K562 (cell line): ENCODE measurements around the gene PRUNE1. TPM values are rescaled to one million over a fixed set of nuclear protein-coding genes. Genes with fewer than 3 reads are reported as not detected.

Experiments
- GATA2 ChIP-seq: sonication (generic); formaldehyde crosslinking; IDR thresholded peaks from 2 replicates; pipeline ENCODE4 v1.4.0; 2020; ENCODE audit warnings: mild to moderate bottlenecking, missing genetic modification reagents
- HDAC1 ChIP-seq, 2 experiments: fragments of 450-650 bp; IDR thresholded peaks; 2 replicates each; pipeline ENCODE4 v1.6.1; 2016 to 2017; ENCODE audit warnings: inconsistent platforms in 1 of 2, mild to moderate bottlenecking in 1 of 2, moderate library complexity in 1 of 2
- JUNB ChIP-seq: fragments of 450-650 bp; formaldehyde crosslinking; conservative IDR thresholded peaks from 2 replicates; pipeline ENCODE4 v1.4.0; 2020; ENCODE audit warnings: mild to moderate bottlenecking
- JUND ChIP-seq, 2 experiments: IDR thresholded peaks; 2 replicates in 1 of 2; 3 replicates in 1 of 2; pipeline ENCODE4 v1.6.1; 2011; ENCODE audit warnings: borderline replicate concordance in 2 of 2, low read depth in 2 of 2, low read length in 2 of 2, improper control_type of control experiment in 1 of 2, missing biosample characterization in 1 of 2, missing genetic modification characterization in 1 of 2, missing genetic modification reagents in 1 of 2
- KLF10 ChIP-seq: fragments of 250-450 bp; sonication (Bioruptor Pico); IDR thresholded peaks from 2 replicates; pipeline ENCODE4 v1.6.1; 2021; ENCODE audit warnings: matching md5 sums
- L3MBTL2 ChIP-seq: fragments of 450-650 bp; IDR thresholded peaks from 2 replicates; pipeline ENCODE4 v1.6.1; 2016; ENCODE audit warnings: mild to moderate bottlenecking, moderate library complexity
- MTF1 ChIP-seq: fragments of 250-450 bp; sonication (Bioruptor Pico); IDR thresholded peaks from 2 replicates; pipeline ENCODE4 v1.9.0; 2021; ENCODE audit warnings: moderate library complexity, mild to moderate bottlenecking, inconsistent platforms, borderline replicate concordance
- NR2C2 ChIP-seq, 2 experiments: fragments of 200-800 bp in 1 of 2; sonication (Bioruptor generic) in 1 of 2; sonication (generic) in 1 of 2; formaldehyde crosslinking in 1 of 2; IDR thresholded peaks; 2 replicates each; pipeline versions ENCODE4 v1.6.1 to v1.8.0; 2016 to 2022; ENCODE audit warnings: mild to moderate bottlenecking in 1 of 2, missing compliant biosample characterization in 1 of 2, missing genetic modification characterization in 1 of 2, missing genetic modification reagents in 1 of 2
- THRAP3 ChIP-seq: fragments of 450-650 bp; IDR thresholded peaks from 2 replicates; pipeline ENCODE4 v1.6.1; 2016; ENCODE audit warnings: mild to moderate bottlenecking, inconsistent platforms, borderline replicate concordance
- WHSC1 ChIP-seq: IDR thresholded peaks from one replicate; pipeline ENCODE4 v1.6.1; 2012; ENCODE audit warnings: low read length, control low read depth, inconsistent platforms
- ZNF589 ChIP-seq: fragments of 200-800 bp; sonication (Bioruptor generic); IDR thresholded peaks from 2 replicates; pipeline ENCODE4 v1.6.1; 2016; ENCODE audit warnings: low read depth, missing genetic modification characterization, missing compliant biosample characterization
- ZNF785 ChIP-seq: fragments of 250-450 bp; sonication (Bioruptor Pico); IDR thresholded peaks from 2 replicates; pipeline ENCODE4 v1.4.0; 2020; ENCODE audit warnings: mild to moderate bottlenecking
- polyA plus RNA-seq, 8 experiments: library from polyadenylated mRNA; depleted of rRNA in 4 of 8; stranded (reverse) in 5 of 8; unstranded in 3 of 8; fragments of >200 nt; fragmentation: Nextera tagmentation in 2 of 8; fragmentation: Illumina TruSeq in 1 of 8; extraction: Ambion mirVana in 2 of 8; extraction: Trizol in 1 of 8; gene quantifications; 2 replicates each; pipeline versions ENCODE4 v1.2.1 to v1.2.3, GENCODE V29; 2011 to 2014; ENCODE audit warnings: inconsistent platforms in 1 of 8, missing spikeins in 1 of 8
- total RNA-seq, 7 experiments: library from RNA; depleted of rRNA in 6 of 7; stranded (reverse); fragments of >200 nt in 6 of 7; fragmentation: Illumina TruSeq in 2 of 7; extraction: Trizol in 2 of 7; gene quantifications; 2 replicates each; pipeline versions ENCODE4 v1.2.1 to v1.2.3, GENCODE V29; 2011 to 2021; ENCODE audit warnings: low replicate concordance in 1 of 7
- TF ChIP-seq, protein P1 (sequence below): sonication (generic); formaldehyde crosslinking; IDR thresholded peaks from 2 replicates; pipeline ENCODE4 v1.8.0; 2022; ENCODE audit warnings: mild to moderate bottlenecking, missing genetic modification reagents
- TF ChIP-seq, protein P2 (sequence below): fragments of 450-650 bp; IDR thresholded peaks from 2 replicates; pipeline ENCODE4 v1.6.1; 2016; ENCODE audit warnings: mild to moderate bottlenecking, moderate library complexity

Gene PRUNE1
- total and polyA plus RNA-seq, 9 of the 15 experiments (the other 6 are each of a cell fraction or from before 2014, with no cell fraction given): 16.7 to 48.3 (median 26.2) TPM

DNA sequence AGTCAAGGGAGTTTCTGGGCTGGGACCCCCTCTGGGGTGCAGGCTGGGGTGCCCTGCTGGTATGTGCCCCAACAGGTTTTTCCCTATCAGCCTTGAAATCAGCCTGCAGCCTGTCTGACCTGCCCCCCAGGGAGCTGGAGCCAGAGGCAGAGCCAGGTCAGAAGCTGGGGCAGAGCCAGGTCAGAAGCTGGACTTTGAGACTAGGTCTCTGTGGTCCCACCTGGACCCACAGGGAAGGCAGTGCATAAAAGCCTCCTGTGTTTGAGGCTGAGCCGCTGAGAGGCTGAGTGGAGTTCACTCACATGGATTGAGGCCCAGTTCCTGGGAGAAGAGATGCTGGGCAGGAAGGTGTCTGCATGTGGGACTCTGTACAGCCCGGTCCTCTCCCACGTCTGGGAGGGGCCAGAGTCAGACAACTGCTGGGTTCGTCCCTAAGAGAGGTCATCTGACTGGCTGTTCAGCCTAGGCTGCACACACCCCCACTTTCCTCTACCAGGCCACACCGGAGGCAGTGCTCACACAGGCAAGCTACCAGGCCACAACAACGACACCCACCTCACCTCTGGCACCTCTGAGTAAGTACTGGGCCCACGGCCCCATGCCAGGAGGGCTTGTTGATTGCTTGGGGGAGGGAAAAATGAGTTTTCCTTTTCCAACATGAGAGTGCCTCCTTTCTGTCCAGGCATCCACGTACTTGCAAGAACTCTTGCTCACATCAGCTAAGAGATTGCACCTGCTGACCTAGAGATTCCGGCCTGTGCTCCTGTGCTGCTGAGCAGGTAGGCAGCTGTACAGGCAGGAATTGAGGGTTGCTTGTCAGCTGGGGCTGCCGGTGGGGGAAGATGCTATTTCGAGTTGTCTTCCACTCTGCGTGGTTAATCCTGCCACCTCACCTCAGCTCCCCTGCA lies 26.2 kb upstream of the PRUNE1 start, which contains the start of gene ANXA9 (continued):
- TF ChIP-seq L3MBTL2 (peak; percentile 61; the same call in 1 of the 2 replicates), ZNF589 (peak; percentile 45; the same call in 1 of the 2 replicates), WHSC1 (no peak), GATA2 (CRISPR knock-in tag) (0 out of 2 replicates have a peak, but pooled peaks have one; percentile 2), THRAP3 (no peak), MTF1 (CRISPR knock-in tag) (no peak), NR2C2 (CRISPR knock-in tag; IDR thresholded peaks at IDR 0.05) (no peak), NR2C2 (tag; IDR thresholded peaks at IDR 0.05) (peak; percentile 69), HDAC1 (IDR thresholded peaks at IDR 0.05) (no peak), JUNB (CRISPR knock-in tag) (no peak), ZNF785 (CRISPR knock-in tag) (no peak), JUND (IDR thresholded peaks at IDR 0.05; ENCODE audit: borderline replicate concordance, low read depth, low read length) (peak; percentile 29; the same call in 1 of the 2 replicates), JUND (tag; IDR thresholded peaks at IDR 0.05; ENCODE audit: borderline replicate concordance, low read depth, low read length) (no peak), KLF10 (CRISPR knock-in tag) (no peak)
- TF ChIP-seq, protein P1, sequence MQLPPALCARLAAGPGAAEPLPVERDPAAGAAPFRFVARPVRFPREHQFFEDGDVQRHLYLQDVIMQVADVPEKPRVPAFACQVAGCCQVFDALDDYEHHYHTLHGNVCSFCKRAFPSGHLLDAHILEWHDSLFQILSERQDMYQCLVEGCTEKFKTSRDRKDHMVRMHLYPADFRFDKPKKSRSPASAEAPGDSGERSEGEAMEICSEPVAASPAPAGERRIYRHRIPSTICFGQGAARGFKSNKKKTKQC (CRISPR knock-in tag): no peak
- TF ChIP-seq, protein P2, sequence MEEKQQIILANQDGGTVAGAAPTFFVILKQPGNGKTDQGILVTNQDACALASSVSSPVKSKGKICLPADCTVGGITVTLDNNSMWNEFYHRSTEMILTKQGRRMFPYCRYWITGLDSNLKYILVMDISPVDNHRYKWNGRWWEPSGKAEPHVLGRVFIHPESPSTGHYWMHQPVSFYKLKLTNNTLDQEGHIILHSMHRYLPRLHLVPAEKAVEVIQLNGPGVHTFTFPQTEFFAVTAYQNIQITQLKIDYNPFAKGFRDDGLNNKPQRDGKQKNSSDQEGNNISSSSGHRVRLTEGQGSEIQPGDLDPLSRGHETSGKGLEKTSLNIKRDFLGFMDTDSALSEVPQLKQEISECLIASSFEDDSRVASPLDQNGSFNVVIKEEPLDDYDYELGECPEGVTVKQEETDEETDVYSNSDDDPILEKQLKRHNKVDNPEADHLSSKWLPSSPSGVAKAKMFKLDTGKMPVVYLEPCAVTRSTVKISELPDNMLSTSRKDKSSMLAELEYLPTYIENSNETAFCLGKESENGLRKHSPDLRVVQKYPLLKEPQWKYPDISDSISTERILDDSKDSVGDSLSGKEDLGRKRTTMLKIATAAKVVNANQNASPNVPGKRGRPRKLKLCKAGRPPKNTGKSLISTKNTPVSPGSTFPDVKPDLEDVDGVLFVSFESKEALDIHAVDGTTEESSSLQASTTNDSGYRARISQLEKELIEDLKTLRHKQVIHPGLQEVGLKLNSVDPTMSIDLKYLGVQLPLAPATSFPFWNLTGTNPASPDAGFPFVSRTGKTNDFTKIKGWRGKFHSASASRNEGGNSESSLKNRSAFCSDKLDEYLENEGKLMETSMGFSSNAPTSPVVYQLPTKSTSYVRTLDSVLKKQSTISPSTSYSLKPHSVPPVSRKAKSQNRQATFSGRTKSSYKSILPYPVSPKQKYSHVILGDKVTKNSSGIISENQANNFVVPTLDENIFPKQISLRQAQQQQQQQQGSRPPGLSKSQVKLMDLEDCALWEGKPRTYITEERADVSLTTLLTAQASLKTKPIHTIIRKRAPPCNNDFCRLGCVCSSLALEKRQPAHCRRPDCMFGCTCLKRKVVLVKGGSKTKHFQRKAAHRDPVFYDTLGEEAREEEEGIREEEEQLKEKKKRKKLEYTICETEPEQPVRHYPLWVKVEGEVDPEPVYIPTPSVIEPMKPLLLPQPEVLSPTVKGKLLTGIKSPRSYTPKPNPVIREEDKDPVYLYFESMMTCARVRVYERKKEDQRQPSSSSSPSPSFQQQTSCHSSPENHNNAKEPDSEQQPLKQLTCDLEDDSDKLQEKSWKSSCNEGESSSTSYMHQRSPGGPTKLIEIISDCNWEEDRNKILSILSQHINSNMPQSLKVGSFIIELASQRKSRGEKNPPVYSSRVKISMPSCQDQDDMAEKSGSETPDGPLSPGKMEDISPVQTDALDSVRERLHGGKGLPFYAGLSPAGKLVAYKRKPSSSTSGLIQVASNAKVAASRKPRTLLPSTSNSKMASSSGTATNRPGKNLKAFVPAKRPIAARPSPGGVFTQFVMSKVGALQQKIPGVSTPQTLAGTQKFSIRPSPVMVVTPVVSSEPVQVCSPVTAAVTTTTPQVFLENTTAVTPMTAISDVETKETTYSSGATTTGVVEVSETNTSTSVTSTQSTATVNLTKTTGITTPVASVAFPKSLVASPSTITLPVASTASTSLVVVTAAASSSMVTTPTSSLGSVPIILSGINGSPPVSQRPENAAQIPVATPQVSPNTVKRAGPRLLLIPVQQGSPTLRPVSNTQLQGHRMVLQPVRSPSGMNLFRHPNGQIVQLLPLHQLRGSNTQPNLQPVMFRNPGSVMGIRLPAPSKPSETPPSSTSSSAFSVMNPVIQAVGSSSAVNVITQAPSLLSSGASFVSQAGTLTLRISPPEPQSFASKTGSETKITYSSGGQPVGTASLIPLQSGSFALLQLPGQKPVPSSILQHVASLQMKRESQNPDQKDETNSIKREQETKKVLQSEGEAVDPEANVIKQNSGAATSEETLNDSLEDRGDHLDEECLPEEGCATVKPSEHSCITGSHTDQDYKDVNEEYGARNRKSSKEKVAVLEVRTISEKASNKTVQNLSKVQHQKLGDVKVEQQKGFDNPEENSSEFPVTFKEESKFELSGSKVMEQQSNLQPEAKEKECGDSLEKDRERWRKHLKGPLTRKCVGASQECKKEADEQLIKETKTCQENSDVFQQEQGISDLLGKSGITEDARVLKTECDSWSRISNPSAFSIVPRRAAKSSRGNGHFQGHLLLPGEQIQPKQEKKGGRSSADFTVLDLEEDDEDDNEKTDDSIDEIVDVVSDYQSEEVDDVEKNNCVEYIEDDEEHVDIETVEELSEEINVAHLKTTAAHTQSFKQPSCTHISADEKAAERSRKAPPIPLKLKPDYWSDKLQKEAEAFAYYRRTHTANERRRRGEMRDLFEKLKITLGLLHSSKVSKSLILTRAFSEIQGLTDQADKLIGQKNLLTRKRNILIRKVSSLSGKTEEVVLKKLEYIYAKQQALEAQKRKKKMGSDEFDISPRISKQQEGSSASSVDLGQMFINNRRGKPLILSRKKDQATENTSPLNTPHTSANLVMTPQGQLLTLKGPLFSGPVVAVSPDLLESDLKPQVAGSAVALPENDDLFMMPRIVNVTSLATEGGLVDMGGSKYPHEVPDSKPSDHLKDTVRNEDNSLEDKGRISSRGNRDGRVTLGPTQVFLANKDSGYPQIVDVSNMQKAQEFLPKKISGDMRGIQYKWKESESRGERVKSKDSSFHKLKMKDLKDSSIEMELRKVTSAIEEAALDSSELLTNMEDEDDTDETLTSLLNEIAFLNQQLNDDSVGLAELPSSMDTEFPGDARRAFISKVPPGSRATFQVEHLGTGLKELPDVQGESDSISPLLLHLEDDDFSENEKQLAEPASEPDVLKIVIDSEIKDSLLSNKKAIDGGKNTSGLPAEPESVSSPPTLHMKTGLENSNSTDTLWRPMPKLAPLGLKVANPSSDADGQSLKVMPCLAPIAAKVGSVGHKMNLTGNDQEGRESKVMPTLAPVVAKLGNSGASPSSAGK: peak; percentile 53; the same call in 1 of the 2 replicates
